Testis (tissue), 2 donors: ENCODE measurements around the gene BIN1.

Source experiments
- POLR2A ChIP-seq: fragments of 450-650 bp; IDR thresholded peaks from one replicate; pipeline ENCODE4 v1.6.1; 2017; ENCODE audit warnings: antibody characterized with exemption, mild to moderate bottlenecking, moderate library complexity
- TF ChIP-seq, protein P1 (sequence below), 3 experiments: fragments of 450-650 bp in 2 of 3; fragments of 200-600 bp in 1 of 3; sonication (generic) in 1 of 3; IDR thresholded peaks; one replicate each; pipeline ENCODE4 v1.5.1; 2016 to 2019; ENCODE audit warnings: antibody characterized with exemption in 3 of 3, mild to moderate bottlenecking in 2 of 3, moderate library complexity in 1 of 3

DNA sequence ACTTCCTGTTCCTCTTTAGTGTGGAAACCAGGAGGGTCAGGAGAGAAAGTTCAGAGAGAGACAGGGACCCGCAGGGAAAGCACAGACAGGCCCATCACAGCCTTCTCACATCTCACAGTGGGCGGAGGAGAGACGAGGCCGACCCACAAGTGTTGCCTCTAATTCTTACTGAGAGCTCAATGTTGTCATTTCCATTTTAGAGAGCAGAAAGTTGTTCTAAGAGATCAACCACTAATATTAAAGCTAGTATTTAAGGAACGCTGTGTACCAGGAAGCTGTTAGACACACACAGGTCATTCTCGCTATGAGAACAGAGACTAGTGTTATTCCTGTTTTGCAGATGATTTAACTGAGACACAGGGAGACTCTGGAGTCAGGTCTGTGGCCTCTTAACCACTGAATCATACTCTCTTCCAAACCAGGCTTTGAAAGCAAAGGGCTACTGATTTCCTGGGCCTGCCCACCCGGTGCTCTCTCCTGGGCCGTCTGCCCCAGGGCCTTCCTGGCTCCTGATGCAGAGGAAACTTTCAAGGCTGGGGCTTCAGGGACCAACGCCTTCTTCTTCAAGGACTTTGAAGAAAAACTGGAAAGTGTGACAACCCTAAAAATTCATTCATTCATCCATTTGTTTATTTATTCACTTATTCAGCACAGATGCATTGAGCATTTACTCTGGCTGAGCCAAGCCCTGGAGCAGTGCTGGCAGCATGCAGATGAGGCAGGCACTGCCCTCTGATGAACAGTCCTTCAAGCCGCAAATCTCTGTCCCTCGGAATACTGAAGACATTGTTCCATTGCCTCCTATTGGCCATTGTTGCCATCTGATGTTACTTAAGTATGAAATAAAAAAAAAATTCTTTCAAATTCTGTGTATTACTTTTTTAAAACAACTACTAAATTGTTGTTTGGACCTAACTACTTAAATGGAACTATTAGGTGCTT is 37.2 kb upstream of the BIN1 start:
- TF ChIP-seq POLR2A, result no peak
- TF ChIP-seq, protein P1, sequence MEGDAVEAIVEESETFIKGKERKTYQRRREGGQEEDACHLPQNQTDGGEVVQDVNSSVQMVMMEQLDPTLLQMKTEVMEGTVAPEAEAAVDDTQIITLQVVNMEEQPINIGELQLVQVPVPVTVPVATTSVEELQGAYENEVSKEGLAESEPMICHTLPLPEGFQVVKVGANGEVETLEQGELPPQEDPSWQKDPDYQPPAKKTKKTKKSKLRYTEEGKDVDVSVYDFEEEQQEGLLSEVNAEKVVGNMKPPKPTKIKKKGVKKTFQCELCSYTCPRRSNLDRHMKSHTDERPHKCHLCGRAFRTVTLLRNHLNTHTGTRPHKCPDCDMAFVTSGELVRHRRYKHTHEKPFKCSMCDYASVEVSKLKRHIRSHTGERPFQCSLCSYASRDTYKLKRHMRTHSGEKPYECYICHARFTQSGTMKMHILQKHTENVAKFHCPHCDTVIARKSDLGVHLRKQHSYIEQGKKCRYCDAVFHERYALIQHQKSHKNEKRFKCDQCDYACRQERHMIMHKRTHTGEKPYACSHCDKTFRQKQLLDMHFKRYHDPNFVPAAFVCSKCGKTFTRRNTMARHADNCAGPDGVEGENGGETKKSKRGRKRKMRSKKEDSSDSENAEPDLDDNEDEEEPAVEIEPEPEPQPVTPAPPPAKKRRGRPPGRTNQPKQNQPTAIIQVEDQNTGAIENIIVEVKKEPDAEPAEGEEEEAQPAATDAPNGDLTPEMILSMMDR (IDR thresholded peaks at IDR 0.05), result no peak
